HG02885 (cell line): ENCODE data around the gene TNRC18.
"Not testable (repeated sequence)": the region's sequence is repeated elsewhere in the genome, so short reads cannot be mapped to it uniquely, and the experiment has no call there.

ENCODE experiments used
- ATAC-seq: cut with Tn5 transposase; IDR thresholded peaks from one replicate; pipeline ENCODE4 v1.9.1; 2021; ENCODE audit warnings: mild to moderate bottlenecking; ENCODE audit not compliant: unreplicated experiment, poor library complexity

TNRC18 gene

DNA sequence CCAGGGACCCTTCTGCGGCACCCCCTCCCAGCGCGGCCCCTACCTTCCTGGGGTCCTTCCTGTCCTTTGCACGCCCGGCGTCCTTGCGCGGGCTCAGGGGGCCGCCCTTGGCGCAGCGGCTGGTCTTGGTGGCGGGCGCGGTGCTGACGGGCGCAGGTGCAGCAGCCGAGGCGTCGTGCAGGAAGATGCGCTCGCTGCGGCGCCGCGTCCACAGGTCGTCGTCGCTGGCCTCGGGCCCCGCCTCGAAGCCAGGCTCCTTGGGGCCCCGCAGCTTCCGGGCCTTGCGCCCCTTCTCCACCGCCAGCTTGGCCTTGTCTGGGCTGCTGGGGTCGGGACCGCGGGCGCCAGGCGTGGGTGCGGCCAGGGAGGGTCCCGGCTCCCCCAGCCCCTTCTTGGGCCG is 91.1 kb downstream of the TNRC18 start:
- ATAC-seq: no peak

DNA sequence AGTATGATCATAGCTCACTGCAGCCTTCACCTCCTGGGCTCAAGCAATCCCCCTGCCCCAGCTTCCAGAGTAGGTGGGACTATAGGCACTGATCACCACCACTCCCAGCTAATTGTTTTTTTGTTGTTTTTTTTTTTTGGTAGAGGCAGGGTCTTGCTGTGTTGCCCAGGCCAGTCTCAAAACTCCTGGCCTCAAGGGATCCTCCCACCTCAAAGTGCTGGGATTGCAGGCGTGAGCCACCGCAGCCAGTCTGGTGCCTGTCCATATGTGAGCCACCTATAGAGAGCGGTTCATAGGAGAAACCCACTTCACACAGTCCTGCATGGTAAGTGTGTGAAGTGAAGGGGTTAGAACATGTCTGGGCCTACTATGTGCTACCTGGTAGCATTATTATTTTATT is 93.3 kb downstream of the TNRC18 start:
- ATAC-seq: no peak

DNA sequence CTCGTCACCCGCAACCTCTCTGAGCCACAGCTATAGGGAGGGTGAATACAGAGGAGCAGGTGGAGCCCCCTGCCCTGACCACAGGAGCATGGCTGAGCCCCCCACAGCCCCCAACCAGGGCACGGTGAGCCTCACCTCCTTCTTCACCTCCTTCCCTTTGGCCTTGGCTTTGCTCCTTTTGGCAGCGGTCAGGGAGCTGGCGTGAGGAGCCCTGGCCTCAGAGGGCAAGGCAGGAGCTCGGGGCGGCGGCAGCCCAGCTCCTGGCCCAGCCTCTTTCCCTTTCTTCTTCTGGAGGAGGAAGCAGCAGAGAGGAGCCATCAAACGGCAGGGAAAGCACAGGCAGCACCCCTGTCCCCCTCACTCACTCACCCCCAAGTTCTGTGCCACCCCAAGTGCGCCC is 98.7 kb downstream of the TNRC18 start:
- ATAC-seq: no peak

DNA sequence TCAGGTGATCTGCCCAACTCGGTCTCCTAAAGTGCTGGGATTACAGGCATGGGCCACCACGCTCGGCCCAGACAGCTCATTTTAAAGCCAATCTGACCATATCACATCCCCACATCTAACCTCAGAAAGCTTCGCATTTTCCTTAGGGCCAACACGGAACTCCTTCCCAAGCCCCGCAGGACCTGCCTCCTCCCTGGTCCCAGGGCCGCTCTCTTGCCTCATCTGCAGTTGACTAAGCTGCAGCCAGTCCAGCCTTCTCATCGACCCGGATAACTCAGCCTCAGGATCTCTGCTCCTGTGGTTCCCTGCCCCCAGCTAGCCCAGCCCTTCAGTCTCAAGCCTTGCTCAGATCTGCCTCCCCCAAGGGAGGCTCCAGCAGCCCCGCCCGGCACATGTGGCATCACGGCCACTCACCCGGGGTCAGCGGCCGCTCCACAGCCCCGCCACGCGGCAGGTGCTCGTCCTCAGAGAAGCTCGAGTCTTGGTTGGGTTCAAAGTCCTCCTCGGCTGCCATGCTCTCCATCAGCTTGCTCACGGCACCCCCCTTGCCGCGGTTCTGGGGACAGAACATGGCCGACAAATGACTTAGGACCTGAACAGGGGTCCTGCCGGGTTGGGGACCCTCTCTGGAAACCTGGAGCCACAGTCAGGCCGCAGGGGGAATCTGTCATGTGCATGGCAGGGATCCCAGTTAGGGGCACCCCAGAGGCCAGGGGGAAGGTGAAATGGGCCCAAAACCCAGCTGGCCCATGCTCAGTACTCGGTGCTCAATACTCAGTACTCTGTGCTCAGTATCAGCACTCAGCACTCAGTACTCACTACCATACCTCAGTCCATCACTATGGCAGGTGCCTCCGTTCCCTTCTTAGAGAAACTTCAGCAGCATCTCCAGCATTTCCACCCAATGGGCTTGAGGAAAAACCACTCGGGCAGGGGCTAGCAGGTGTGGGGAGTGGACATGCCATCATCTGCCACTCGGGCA is 99.5 kb downstream of the TNRC18 start:
- not testable (repeated sequence) for ATAC-seq

DNA sequence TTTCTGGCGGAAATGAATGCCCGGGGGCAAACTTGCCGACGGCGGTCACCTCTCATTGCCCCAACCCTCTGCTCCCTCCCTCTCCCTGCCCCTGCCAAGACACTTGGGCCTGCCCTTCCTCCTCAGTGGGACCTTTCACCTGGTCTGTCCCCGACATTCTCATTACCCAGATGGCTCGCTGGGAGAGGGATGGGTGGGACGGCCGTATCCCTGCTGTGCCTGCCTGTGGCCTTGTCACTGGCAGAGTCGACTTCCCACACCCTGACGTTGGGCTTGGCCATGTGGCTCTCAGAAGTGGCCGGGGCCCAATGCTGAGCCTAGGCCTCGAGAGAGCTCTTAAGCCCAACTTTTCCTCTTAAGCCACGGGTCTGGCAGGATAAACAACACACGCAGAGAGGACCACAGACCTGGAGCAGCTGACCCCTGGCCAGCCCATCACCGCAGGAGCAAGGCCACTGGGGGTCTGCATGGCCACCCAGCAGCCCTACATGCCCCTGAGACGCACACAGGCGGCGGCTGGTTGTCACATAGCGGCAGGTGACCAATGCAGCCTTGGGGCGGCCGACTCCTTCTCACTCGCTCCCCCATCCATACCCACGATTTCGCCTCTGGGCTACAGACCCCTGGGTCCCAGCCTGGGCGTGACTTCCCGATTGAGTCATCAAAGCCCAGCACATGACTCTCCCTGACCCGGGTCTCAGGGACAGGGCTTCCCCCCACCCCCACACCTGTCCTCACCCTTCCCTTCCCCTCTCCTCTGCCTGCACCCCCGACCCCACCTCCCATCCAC is 100.8 kb downstream of the TNRC18 start:
- ATAC-seq: no peak

DNA sequence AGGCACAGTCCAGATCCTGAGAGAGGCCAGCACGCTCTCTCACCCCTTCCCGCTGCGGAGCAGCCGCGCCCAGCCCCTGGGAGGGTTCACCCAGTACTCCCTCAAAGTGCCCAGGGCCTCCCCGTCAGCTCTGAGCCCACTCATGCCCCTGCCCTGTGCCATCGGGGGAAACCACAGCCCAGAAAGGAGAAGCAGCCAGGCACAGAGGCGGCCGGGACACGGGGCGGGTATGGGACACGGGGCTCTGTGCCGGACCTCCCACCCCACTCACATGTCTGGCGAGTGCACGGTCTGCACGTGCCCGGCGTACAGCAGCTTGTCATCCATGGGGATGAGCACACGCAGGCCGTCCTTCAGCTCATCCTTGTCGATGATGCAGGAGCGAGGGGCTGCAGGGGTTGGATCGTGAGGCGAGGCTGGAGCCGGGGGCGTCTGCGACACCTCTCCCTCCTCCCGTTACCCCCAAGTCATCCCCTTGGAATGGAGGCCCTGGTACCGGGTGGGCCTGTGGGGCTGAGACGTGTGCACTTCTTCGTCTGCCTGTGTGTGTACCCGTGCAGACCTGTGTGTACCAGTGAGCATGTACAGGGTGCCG is 102.7 kb downstream of the TNRC18 start:
- ATAC-seq: no peak

DNA sequence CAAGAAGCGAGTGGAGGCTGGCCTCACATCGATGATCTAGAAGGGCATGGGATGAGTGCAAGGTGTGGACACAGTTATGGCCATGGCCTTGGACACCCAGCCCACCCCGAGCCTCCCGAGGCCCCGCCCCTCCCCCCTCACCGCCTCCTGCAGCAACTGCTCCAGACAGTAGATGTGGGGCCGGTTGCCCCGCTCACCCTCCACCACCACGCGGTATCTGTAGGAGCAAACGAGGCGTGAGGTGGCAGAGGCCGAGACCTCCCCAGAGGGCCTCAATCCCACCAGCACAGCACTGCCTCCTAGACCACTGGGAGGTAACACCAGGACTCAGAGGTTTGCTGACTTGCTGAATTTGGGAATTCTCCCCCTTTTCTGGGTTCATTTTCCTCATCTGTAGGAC is 103.2 kb downstream of the TNRC18 start:
- ATAC-seq: no peak

DNA sequence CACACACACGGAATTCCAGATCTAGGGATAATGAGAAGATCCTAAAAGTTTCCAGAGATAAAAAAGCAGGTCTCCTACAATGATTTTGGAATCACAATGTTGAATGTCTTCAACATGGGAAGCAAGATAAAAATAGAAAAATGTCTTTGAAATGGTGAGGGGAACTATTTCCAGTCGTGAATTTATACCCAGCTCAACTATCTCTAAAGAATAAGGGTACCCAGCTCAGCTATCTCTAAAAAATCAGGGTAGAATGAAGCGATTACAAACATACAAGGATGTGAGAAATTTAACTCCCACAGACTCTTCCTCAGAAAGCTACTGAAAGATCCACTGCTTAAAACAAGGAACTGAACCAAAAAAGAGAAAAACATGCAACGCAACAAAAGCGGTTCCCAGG is 105.0 kb downstream of the TNRC18 start:
- not testable (repeated sequence) for ATAC-seq

DNA sequence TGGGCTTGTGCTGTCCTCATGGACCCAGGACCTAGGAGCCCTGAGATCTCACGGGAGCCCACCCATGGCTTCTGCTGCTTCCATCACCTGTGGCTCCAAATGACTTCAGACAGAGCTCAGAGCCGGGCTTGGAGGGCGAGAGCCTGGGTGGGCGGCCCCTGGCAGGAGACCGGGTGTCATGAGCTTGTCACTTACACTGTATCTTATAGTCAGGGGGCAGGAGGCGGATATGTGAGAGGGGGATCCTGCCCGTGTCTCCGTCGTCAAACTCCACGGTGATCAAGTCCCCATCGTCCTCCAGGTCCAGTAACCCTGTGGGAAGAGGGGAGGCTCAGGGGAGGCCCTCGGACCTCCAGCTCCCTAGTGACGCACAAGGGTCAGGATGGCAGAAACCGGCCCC is 107.9 kb downstream of the TNRC18 start:
- no peak for ATAC-seq

DNA sequence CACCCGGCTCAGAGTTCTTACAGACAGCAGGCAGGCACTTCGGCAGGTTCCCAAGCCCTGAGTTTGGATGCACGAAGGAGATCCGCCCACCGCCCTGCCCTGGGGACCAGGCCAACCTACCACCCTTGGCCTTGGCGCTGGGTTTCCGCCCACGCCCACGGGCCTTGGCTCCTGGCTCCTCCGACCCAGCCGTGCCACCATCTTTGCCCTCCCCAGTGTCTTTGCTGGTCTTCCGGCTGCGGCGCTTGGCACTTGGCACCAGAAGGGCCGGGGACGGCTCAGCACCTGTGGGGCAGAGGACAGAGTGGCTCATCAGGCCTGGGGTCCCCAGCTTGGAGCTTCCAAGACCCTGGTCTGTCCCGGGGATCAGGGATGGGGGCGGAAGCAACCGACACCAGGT is 108.8 kb downstream of the TNRC18 start:
- no peak for ATAC-seq

DNA sequence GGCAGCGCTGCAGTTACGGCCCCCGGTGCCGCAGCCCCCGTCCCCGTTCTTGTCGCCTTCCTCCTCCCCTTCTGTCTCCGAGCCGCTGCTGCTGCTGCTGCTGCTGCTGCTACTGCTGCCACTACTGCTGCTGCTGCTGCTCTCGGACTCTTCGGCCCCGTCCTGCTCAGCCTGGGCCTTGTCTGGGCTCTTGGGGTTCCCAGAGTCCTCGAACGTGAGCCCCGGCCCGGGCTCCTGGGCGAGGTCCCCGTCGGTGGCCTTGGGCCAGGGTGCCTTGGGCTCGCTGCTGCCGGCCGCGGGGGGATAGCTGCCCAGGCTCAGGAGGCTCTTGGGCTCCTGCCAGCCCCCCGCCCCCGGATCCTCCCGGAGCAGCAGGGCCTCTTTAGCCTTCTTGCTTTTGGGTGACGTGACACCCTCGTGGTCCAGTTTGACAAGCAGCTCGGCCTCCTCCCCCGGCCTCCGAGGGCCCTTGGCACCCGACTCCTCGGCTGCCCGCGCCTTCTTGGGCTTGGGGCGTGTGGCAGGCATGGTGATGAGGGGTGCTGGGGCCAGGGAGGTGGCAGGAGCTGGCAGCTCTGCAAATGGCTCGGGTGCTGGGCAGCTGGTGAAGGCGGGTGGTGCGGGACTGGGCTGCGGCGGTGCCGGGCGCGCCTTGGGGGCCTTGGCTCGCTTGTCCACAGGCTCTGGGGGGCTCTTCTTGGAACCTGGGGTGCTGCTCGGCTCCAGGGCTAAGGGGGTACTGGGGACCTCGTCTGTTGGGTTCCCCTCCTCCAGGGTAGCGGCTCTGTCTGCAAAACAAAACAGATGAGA is 110.4 kb downstream of the TNRC18 start:
- not testable (repeated sequence) for ATAC-seq

DNA sequence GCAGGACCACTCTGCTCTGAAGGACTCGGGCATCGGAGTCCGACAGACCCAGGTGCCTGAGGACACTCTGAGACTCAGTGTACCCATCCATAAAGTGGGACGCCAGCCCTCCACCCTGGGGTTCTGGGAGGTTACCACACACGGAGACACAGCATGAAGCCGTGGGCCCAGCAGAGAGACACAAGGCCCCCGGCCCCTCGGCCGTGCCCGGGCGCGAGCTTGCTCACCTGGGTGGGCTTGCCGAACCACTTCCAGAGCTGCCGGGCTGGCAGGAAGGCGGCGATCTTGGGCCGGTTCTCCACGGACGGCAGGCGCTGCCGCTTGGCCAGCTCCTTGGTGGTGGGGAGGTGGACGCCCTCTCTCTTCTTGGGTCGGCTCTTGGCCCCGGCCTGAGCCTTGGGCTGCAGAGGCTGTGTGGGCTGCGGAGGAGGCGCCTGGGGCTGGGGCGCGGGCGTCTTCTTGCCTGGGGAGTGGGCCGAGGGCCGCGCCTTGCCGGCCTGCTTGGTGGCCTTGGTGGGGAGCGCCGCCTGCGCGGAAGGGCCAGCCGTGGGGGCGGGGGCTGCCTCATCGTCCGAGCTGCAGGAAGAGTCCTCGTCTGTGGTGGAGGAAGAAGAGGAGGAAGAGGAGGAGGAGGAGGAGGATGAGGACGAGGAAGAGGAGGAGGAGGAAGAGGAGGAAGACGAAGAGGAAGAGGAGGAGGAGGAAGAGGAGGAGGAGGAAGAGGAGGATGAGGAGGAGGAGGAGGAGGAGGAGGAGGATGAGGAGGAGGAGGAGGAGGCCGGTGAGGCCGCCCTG is 111.2 kb downstream of the TNRC18 start:
- ATAC-seq: not testable (repeated sequence)

DNA sequence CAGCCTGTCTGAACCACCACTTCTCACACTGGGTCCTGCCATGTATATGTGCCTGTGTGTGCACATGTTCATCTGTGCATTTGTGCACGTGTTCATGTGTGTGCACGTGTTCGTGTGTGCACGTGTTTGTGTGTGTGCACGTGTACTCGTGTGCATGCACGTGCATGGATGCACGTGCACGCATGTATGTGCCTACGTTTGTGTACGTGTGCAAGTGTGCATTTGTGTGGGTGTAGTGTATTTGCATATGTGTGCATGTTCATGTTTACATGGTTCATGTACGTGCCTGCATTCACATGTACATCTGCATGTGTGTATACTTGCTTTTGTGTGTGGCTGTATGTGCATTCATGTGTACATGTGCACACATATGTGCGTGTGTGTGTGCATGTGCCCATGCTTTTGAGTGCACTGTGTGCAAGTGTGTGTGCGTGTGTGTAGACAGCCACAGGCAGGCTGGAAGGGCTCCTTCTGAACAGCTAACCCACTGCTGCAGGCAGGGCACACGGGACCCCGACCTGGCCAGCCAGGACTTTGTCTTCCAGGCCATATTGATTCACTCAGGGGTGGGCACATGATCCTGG is 112.7 kb downstream of the TNRC18 start:
- no peak for ATAC-seq

DNA sequence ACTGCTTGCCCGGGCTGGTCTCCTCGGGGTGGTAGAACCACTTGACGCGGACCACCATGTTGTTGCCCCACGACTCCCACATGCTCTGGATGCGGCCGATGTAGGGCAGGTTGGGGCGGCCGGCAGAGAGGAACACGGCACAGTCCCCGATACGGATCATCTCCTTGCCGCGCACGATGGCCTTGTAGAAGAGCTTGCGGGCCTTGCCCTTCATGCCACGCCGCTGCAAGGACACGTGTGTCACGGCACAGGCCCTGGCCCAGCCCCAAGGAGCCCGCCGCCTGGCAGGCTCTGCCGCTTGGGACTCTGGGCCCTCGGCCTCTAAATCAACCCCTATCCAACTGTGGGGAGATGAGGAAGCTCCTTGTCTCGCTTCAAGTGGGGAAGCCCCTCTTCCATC is 114.5 kb downstream of the TNRC18 start:
- ATAC-seq: no peak

DNA sequence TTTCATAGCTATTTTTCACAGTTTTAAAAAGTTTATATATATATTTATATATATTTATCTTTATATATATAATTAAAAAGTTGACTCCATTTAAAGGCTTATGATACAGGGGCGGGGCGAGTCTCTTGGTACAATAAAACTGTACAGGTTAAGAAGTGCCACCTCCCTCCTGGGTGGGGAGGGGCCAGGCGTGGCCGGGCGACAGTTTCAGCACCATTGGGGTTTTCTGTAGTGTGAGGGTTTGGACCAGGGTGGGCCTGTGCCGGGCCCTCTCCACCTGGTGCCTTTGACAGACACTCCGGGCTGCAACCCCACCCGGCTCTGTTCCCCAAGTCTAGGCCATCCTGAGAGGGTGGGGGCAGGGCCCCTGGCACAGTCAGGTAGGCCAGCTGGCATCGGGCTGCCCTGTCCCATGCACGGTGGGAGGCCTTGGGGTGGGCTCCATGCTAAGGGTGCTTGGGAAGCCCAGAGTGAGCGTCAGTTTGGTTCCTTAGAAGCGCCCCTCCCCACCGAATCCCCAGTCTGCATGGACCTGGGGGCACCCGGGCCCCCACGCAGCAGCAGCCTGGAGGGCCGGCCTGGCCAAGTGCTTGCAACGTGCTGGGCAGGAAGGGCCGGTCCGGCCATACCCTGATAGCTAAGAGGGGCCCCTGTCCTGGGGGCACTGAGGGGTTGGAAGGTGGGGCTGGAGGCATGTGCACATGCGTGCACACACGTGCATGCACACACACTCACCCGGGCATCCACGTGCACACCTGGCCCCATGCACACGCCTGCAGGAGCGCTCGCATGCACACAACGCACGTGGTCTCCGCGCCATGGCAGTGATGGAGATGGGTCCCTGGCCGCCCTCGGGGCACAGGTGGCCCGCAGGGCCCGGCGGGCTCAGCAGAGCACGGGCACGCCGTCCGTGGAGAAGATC is 116.2 kb downstream of the TNRC18 start:
- not testable (repeated sequence) for ATAC-seq

DNA sequence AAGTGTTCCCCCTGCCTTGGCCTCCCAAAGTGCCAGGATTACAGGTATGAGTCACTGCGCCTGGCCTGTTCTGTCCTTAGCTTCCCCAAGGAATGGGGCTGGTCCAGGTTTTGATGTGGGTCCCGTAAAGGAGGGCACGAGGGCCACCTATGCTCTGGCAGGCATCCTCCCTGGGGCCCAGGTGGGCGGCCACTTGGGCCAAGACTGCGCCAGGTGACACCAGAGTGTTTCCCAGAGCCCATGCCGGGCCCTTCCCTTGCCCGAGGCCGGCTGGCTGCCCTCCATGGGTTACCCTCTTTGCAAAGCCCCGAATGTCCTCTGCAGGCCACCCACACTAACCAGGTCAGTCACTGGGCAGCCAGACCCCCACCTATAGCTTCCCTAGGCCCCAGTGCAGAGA is 118.6 kb downstream of the TNRC18 start:
- ATAC-seq: not testable (repeated sequence)

DNA sequence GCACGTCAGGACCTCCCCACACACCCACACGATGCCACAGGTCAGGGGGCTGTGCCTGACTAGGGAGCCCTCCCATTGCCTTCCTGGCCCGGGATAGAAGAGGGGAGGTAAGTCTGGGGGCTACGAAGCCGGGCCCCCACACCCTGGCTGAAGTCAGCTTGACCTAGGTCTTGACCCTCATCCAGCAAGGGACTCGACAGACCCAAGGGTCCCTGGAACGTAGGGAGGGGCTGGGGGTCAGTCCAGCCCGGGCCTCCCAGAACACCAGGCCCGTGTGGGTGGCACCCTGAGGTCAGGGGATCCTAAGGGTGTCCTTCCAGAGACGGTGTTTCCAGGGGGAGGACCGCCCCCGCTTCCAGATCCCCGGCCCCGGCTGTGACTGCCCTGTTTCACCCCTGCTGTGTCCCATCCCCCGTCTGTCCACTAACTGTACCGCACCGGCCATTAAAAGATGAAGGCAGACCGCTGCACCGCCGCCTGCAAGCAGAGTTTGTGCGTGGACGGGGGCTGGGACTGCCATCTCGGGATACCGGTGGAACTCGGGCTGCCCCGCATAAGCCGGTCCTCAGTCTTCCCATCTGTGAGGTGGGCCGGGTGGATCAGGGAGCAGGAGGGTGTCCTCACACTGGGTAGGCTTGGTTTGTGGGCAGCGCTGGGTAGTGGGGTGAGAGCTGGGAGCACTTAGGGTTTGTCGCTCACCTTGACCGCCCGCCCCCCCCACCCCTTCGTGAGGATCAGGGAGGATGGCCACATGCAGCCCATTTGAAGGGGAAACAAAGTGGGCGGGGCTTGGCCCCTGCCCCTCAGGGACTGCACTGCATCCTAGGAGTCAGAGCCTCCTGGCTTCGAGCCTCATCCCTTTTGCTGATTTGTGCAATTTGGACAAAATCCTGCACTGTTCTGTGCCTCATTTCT is 119.8 kb downstream of the TNRC18 start:
- ATAC-seq: no peak
